NB4 (cell line): ENCODE results near the gene KIAA1217.

Source experiments
- DNase-seq: peaks from one replicate; pipeline ENCODE4 v3.0.0; 2010; ENCODE audit warnings: low read depth
- H3K4me3 ChIP-seq: one replicate; pipeline ENCODE4 v1.5.1; 2011; ENCODE audit warnings: mild to moderate bottlenecking, low read depth, low read length, moderate library complexity
- MYC ChIP-seq: IDR thresholded peaks from 2 replicates; pipeline ENCODE4 v1.6.1; 2011; ENCODE audit warnings: low read depth, low read length
- POLR2A ChIP-seq: IDR thresholded peaks from 2 replicates; pipeline ENCODE4 v1.6.1; 2011; ENCODE audit warnings: mild to moderate bottlenecking; ENCODE audit not compliant: insufficient read length; ENCODE audit errors: extremely low read depth
- TF ChIP-seq, protein P1 (sequence below): IDR thresholded peaks from one replicate; pipeline ENCODE4 v1.5.1; 2012; ENCODE audit warnings: low read depth, low read length
- TF ChIP-seq, protein P2 (sequence below): IDR thresholded peaks from 2 replicates; pipeline ENCODE4 v1.6.1; 2011; ENCODE audit warnings: low read depth, low read length

Gene KIAA1217

DNA sequence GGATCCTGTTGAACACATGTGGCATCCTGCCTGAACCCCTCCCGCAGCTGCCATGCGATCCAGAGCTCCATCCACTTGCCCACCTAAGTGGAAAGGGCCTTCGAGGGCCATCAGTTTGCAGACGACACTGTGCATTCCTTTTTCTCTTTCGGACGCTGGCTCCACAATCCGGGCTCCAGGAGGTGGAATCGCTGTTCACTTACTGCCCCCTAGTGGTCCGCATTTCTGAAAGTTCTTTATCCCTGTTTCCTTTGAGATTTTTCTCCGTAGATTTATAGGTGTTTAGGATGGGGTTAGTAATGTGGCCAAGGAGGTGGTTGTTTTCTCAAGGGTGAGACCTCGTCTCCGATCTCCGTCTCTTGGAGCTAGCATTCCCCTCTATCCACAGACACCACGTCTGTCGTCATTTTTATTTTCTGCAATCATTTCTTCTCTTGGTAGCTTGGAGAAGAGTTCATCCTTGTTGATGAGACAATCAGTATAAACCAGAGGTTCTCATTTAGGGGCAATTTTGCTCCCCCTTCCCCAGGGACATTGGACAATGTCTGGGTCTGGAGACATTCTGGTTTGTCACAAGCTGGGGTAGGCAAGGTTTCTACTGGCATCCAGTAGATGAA lies 310.2 kb downstream of the KIAA1217 start:
- DNase-seq, result peak; percentile 42
- TF ChIP-seq, protein P1, sequence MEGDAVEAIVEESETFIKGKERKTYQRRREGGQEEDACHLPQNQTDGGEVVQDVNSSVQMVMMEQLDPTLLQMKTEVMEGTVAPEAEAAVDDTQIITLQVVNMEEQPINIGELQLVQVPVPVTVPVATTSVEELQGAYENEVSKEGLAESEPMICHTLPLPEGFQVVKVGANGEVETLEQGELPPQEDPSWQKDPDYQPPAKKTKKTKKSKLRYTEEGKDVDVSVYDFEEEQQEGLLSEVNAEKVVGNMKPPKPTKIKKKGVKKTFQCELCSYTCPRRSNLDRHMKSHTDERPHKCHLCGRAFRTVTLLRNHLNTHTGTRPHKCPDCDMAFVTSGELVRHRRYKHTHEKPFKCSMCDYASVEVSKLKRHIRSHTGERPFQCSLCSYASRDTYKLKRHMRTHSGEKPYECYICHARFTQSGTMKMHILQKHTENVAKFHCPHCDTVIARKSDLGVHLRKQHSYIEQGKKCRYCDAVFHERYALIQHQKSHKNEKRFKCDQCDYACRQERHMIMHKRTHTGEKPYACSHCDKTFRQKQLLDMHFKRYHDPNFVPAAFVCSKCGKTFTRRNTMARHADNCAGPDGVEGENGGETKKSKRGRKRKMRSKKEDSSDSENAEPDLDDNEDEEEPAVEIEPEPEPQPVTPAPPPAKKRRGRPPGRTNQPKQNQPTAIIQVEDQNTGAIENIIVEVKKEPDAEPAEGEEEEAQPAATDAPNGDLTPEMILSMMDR, result peak; percentile 44
- no peak for TF ChIP-seq POLR2A
- H3K4me3 ChIP-seq, result no peak overlapping the region

DNA sequence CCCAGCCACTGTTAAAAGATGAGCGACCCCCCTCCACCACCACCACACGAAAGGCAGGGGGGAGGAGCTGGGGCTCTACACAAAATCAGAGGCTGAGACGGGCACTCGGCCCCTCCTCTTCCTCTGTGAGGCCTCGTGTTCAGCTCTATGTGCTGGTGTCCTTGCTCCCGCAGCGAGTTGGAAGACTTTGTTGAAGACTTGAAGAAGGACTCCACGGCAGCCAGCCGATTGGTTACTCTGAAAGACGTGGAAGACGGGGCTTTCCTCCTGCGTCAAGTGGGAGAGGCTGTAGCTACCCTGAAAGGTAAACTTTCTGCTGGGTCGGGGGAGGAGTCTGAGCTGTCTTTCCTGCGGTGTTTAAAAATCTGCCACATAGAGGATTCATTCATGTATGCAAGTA lies 311.0 kb downstream of the KIAA1217 start:
- H3K4me3 ChIP-seq, result no peak overlapping the region
- DNase-seq, result no peak
- no peak for TF ChIP-seq MYC
- TF ChIP-seq, protein P1, result no peak
- no peak for TF ChIP-seq POLR2A
- TF ChIP-seq, protein P2, sequence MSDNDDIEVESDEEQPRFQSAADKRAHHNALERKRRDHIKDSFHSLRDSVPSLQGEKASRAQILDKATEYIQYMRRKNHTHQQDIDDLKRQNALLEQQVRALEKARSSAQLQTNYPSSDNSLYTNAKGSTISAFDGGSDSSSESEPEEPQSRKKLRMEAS, result no peak

DNA sequence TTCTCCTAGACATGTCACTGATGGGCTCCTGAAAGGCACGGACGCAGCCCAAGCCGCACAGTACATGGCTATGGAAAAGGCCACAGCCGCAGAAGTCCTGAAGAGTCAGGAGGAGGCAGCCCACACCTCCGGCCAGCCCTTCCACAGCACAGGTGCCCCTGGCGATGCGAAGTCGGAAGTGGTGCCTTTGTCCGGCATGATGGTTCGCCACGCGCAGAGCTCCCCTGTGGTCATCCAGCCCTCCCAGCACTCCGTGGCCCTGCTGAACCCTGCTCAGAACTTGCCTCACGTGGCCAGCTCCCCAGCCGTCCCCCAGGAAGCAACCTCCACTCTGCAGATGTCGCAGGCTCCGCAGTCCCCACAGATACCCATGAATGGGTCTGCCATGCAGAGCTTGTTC lies 315.4 kb downstream of the KIAA1217 start:
- TF ChIP-seq POLR2A (no peak), MYC (no peak)
- TF ChIP-seq, protein P1, result no peak
- TF ChIP-seq, protein P2, result no peak
- DNase-seq, result no peak
- no peak overlapping the region for H3K4me3 ChIP-seq

DNA sequence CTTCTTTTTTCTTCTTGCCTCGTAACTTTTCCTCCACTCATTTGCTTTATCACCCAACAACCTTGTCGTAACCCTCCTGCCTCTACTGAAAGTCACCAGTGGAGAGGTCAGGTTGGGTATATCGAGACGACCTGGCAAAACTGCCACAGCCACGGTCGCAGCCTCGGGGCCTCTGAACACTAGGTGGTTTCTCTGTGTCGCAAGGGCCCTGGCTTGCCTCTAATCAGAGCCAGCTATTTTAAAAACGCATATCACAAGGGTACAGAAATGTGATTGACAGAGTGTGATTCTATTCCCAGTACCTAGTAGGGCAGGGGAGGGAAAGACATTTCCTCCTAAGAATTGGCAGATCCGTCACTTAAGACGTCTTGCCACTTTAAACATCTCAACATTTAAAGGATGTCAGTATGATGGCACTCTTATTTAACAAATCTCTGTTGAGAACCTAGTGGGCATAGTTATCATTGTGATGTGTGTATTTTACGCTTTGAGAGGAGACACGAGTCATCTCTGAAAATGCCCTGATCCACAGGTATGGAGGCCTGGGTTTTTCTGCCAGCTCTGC lies 317.2 kb downstream of the KIAA1217 start:
- no peak overlapping the region for H3K4me3 ChIP-seq
- TF ChIP-seq, protein P1, result no peak
- TF ChIP-seq, protein P2, result no peak
- no peak for TF ChIP-seq POLR2A
- no peak for TF ChIP-seq MYC

DNA sequence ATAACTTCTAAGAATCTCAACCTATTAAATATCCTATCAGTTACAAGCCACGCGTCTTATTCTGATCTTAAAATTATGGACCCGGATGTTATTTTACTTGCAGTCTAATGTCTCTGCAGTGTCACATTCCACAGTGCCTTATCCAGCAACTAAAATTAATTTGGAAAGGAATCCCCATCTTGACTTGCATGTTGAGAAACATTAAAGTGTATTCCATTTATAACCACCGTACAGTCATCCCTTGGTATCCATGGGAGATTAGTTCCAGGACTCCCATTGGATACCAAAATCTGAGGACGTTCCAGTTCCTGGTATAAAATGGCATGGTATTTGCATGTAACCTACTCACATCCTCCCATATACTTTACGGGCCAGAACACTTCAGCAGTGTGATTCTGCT lies 320.0 kb downstream of the KIAA1217 start:
- TF ChIP-seq, protein P1, result no peak
- TF ChIP-seq MYC (no peak), POLR2A (no peak)
- TF ChIP-seq, protein P2, result no peak
- no peak overlapping the region for H3K4me3 ChIP-seq
- DNase-seq, result no peak

More for the DNA sequence above, 317.2 kb downstream of the KIAA1217 start:
- DNase-seq, result no peak

DNA sequence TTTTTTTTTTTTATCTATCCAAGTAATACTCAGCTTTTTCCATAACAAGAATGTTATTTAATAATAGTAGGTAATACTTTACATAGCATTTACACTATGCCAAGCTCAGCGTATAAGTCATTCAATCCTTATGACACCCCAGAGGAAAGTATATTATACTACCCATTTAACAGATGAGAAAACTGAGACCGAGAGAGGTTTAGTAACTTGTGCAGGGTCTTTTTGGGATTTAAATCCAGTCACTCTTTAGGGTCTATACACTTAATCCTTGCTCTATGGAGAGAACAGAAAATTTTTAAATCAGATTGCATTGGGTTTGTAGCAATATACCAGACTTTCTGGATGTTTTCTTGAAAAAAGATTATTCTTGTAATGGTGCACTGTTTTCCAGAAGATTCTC lies 322.5 kb downstream of the KIAA1217 start:
- TF ChIP-seq, protein P2, result no peak
- TF ChIP-seq POLR2A (no peak), MYC (no peak)
- TF ChIP-seq, protein P1, result no peak

More for the DNA sequence above, 322.5 kb downstream of the KIAA1217 start:
- no peak for DNase-seq
- H3K4me3 ChIP-seq, result no peak overlapping the region
